ENCODE results near the gene STK33. TPM values are rescaled to one million over a fixed set of nuclear protein-coding genes. Genes with fewer than 3 reads are reported as not detected.

The STK33 gene
- polyA plus RNA-seq, 1 of the 3 experiments (the other 2 are of a cell fraction), result 12.3 TPM

- TF ChIP-seq CTCF (IDR thresholded peaks at IDR 0.05) (no peak), RFX5 (IDR thresholded peaks at IDR 0.05; ENCODE audit: low read length) (no peak), NFIC (IDR thresholded peaks at IDR 0.05; ENCODE audit: borderline replicate concordance) (no peak), NRF1 (IDR thresholded peaks at IDR 0.05; ENCODE audit: low read depth, low read length) (no peak), RAD21 (IDR thresholded peaks at IDR 0.05; ENCODE audit: low read length) (no peak)
- TF ChIP-seq, protein P1, sequence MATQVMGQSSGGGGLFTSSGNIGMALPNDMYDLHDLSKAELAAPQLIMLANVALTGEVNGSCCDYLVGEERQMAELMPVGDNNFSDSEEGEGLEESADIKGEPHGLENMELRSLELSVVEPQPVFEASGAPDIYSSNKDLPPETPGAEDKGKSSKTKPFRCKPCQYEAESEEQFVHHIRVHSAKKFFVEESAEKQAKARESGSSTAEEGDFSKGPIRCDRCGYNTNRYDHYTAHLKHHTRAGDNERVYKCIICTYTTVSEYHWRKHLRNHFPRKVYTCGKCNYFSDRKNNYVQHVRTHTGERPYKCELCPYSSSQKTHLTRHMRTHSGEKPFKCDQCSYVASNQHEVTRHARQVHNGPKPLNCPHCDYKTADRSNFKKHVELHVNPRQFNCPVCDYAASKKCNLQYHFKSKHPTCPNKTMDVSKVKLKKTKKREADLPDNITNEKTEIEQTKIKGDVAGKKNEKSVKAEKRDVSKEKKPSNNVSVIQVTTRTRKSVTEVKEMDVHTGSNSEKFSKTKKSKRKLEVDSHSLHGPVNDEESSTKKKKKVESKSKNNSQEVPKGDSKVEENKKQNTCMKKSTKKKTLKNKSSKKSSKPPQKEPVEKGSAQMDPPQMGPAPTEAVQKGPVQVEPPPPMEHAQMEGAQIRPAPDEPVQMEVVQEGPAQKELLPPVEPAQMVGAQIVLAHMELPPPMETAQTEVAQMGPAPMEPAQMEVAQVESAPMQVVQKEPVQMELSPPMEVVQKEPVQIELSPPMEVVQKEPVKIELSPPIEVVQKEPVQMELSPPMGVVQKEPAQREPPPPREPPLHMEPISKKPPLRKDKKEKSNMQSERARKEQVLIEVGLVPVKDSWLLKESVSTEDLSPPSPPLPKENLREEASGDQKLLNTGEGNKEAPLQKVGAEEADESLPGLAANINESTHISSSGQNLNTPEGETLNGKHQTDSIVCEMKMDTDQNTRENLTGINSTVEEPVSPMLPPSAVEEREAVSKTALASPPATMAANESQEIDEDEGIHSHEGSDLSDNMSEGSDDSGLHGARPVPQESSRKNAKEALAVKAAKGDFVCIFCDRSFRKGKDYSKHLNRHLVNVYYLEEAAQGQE (IDR thresholded peaks at IDR 0.05; ENCODE audit: low read depth, low read length), result no peak
Observed at GRCh38 chr11:8484251-8484650, 109.8 kb downstream of the STK33 start (continued).

DNA sequence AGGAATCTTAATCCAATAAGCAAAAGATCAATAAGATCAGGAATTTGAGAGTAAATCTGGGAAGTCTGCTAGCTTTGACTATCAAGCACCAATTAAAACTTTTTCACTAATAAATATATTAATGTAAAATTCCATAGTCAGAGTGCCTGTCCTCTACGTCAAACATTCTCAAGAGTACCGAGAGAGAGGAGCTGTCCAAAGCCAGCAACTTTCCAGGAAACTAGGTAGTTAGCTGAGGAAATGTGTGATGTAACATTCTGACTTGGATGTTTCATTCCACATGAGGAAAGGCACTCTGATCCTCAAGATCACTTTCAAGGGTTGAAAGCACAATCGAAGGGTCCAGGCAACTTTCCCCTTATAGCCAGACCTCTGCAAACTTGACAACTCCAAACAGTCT is 113.2 kb downstream of the STK33 start:
- Histone ChIP-seq H2AFZ (ENCODE audit: low read depth) (no peak overlapping the region), H3K9me2 (no peaks in the 10 kb centered on the region), H3K27me3 (ENCODE audit: insufficient read depth) (no peaks in the 10 kb centered on the region), H3K4me3 (ENCODE audit: low read depth in 2 of 2, low read length in 1 of 2) (no peak overlapping the region), H3F3A (replicated peaks; ENCODE audit: insufficient read depth) (no peaks in the 10 kb centered on the region), H4K20me1 (ENCODE audit: insufficient read depth) (no peaks in the 10 kb centered on the region), H3K36me3 (replicated peaks in 1 of 2; ENCODE audit: control insufficient read depth in 1 of 2, insufficient read depth in 2 of 2, low read length in 1 of 2) (no peaks in the 10 kb centered on the region), H3K4me1 (ENCODE audit: control insufficient read depth in 1 of 2, insufficient read depth in 2 of 2, low read depth in 1 of 2, low read length in 1 of 2) (no peaks in the 10 kb centered on the region), H3K9ac (no peak overlapping the region), H3K27ac (ENCODE audit: low read depth in 2 of 2, low read length in 1 of 2) (no peak overlapping the region), H3K9me3 (no peaks in the 10 kb centered on the region), H3K79me2 (ENCODE audit: insufficient read depth) (no peaks in the 10 kb centered on the region), H3K4me2 (no peak overlapping the region)
- POLR2A ChIA-PET, result no interaction called here
- TF ChIP-seq SMC3 (IDR thresholded peaks at IDR 0.05; ENCODE audit: low read depth, low read length) (no peak), MXI1 (IDR thresholded peaks at IDR 0.05; ENCODE audit: low read depth, low read length) (no peak), ELF1 (IDR thresholded peaks at IDR 0.05) (no peak), EZH2phosphoT487 (IDR thresholded peaks at IDR 0.05; ENCODE audit: borderline replicate concordance, low read depth) (no peak), NFIC (IDR thresholded peaks at IDR 0.05; ENCODE audit: borderline replicate concordance) (no peak)
- TF ChIP-seq, protein P2, sequence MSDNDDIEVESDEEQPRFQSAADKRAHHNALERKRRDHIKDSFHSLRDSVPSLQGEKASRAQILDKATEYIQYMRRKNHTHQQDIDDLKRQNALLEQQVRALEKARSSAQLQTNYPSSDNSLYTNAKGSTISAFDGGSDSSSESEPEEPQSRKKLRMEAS (IDR thresholded peaks at IDR 0.05; ENCODE audit: low read depth), result no peak
- TF ChIP-seq, protein P1 (IDR thresholded peaks at IDR 0.05; ENCODE audit: low read depth, low read length), result peak; percentile 63; the same call in 1 of the 2 replicates
- 84% methylated on average over 3 of the region's 3 CpGs for WGBS (ENCODE audit: low lambda C conversion rate)
- DNase-seq, result no peak
- CTCF ChIA-PET, result interaction anchor here (1.5 kb wide), 1 partner anchor 9 kb away, joined by 3 read pairs; no protein-coding TSS in a partner anchor
